ENCODE data around the gene TRIM73.
"Not testable (repeated sequence)": the region's sequence is repeated elsewhere in the genome, so short reads cannot be mapped to it uniquely, and the experiment has no call there.

DNA sequence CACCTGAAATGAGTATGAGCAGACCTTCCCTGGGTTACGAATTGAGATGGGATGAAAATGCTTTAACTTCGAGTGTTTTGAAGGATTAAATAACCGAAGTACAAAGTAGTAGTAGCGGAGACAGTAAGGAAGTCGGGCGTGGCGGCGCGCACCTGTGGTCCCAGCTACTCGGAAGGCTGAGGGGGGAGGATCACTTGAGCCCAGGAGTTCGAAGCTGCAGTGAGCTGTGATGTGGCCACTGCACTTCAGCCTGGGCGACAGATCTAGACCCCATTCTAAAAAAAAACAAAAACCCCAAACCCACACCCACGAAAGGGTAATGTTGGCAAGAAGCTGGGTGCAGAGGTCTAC, 15.4 kb downstream of the TRIM73 start:
- TF ChIP-seq, protein P1, sequence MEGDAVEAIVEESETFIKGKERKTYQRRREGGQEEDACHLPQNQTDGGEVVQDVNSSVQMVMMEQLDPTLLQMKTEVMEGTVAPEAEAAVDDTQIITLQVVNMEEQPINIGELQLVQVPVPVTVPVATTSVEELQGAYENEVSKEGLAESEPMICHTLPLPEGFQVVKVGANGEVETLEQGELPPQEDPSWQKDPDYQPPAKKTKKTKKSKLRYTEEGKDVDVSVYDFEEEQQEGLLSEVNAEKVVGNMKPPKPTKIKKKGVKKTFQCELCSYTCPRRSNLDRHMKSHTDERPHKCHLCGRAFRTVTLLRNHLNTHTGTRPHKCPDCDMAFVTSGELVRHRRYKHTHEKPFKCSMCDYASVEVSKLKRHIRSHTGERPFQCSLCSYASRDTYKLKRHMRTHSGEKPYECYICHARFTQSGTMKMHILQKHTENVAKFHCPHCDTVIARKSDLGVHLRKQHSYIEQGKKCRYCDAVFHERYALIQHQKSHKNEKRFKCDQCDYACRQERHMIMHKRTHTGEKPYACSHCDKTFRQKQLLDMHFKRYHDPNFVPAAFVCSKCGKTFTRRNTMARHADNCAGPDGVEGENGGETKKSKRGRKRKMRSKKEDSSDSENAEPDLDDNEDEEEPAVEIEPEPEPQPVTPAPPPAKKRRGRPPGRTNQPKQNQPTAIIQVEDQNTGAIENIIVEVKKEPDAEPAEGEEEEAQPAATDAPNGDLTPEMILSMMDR (IDR thresholded peaks at IDR 0.05) = not testable (repeated sequence)
- not testable (repeated sequence) for TF ChIP-seq POLR2A (IDR thresholded peaks at IDR 0.05)
